ENCODE data around the gene RELN.

RELN gene

GRCh38 chr7:103805346-103805745 is 184.1 kb downstream of the RELN start:
- H3K36me3 ChIP-seq (ENCODE audit: control insufficient read depth, insufficient read depth, low read length): no peaks in the 10 kb centered on the region
- H3K27ac ChIP-seq (ENCODE audit: insufficient read depth, low read depth, low read length, poor library complexity, severe bottlenecking): no peak overlapping the region
- H3K9me3 ChIP-seq (ENCODE audit: control insufficient read depth, low read length): no peaks in the 10 kb centered on the region
- H3K27me3 ChIP-seq (ENCODE audit: control insufficient read depth, insufficient read depth, low read length, poor library complexity, severe bottlenecking): no peaks in the 10 kb centered on the region
- 100% methylated on average over 2 of the region's 2 CpGs; no CpG with 5 or more reads in 1 of the 2 experiments for WGBS, 2 experiments
- no peaks in the 10 kb centered on the region for H3K4me1 ChIP-seq (ENCODE audit: control insufficient read depth, insufficient read depth, low read length)
- no peak overlapping the region for H3K4me3 ChIP-seq (ENCODE audit: insufficient read depth, low read depth, low read length)

GRCh38 chr7:103803631-103804030 is 185.8 kb downstream of the RELN start:
- no peaks in the 10 kb centered on the region for H3K36me3 ChIP-seq (ENCODE audit: control insufficient read depth, insufficient read depth, low read length)
- H3K9me3 ChIP-seq (ENCODE audit: control insufficient read depth, low read length): no peaks in the 10 kb centered on the region
- WGBS, 2 experiments: 92 to 96% methylated on average over 1 of the region's 1 CpG
- H3K27me3 ChIP-seq (ENCODE audit: control insufficient read depth, insufficient read depth, low read length, poor library complexity, severe bottlenecking): no peaks in the 10 kb centered on the region
- H3K4me3 ChIP-seq (ENCODE audit: insufficient read depth, low read depth, low read length): no peak overlapping the region
- H3K4me1 ChIP-seq (ENCODE audit: control insufficient read depth, insufficient read depth, low read length): no peaks in the 10 kb centered on the region
- H3K27ac ChIP-seq (ENCODE audit: insufficient read depth, low read depth, low read length, poor library complexity, severe bottlenecking): no peak overlapping the region

DNA sequence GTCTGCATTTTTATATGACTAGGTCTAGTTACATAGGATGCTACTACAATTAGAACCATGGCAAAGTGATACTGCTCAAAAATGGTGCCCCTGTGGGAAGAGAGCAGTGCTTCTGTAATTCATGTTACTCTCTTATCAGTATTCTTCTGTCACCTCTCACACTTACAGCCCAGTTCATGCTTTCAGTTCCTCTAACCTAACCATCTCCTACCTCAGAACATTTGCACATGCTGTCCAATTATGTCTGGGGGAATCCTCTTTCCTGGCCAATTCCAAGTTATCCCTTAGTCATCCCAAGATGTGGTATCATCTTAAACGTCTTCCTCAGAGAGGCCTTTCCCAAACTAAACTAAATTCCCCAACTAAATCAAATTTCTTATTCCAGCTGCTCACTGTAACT is 190.2 kb downstream of the RELN start:
- no peaks in the 10 kb centered on the region for H3K4me1 ChIP-seq (ENCODE audit: control insufficient read depth, insufficient read depth, low read length)
- no peaks in the 10 kb centered on the region for H3K9me3 ChIP-seq (ENCODE audit: control insufficient read depth, low read length)
- H3K27me3 ChIP-seq (ENCODE audit: control insufficient read depth, insufficient read depth, low read length, poor library complexity, severe bottlenecking): no peaks in the 10 kb centered on the region
- H3K36me3 ChIP-seq (ENCODE audit: control insufficient read depth, insufficient read depth, low read length): no peaks in the 10 kb centered on the region
- 66 to 82% methylated on average over 1 of the region's 1 CpG for WGBS, 2 experiments
- H3K4me3 ChIP-seq (ENCODE audit: insufficient read depth, low read depth, low read length): no peak overlapping the region
- no peak overlapping the region for H3K27ac ChIP-seq (ENCODE audit: insufficient read depth, low read depth, low read length, poor library complexity, severe bottlenecking)

- no peaks in the 10 kb centered on the region for H3K9me3 ChIP-seq (ENCODE audit: control insufficient read depth, low read length)
- no peaks in the 10 kb centered on the region for H3K4me1 ChIP-seq (ENCODE audit: control insufficient read depth, insufficient read depth, low read length)
- no peaks in the 10 kb centered on the region for H3K27me3 ChIP-seq (ENCODE audit: control insufficient read depth, insufficient read depth, low read length, poor library complexity, severe bottlenecking)
- no peak overlapping the region for H3K27ac ChIP-seq (ENCODE audit: insufficient read depth, low read depth, low read length, poor library complexity, severe bottlenecking)
- H3K36me3 ChIP-seq (ENCODE audit: control insufficient read depth, insufficient read depth, low read length): no peaks in the 10 kb centered on the region
- 88 to 91% methylated on average over 2 to 3 of the region's 3 CpGs for WGBS, 2 experiments
- H3K4me3 ChIP-seq (ENCODE audit: insufficient read depth, low read depth, low read length): no peak overlapping the region
Measured at GRCh38 chr7:103797647-103798307, 191.7 kb downstream of the RELN start.

- no peaks in the 10 kb centered on the region for H3K4me1 ChIP-seq (ENCODE audit: control insufficient read depth, insufficient read depth, low read length)
- H3K9me3 ChIP-seq (ENCODE audit: control insufficient read depth, low read length): no peaks in the 10 kb centered on the region
- H3K36me3 ChIP-seq (ENCODE audit: control insufficient read depth, insufficient read depth, low read length): no peaks in the 10 kb centered on the region
- no peak overlapping the region for H3K27ac ChIP-seq (ENCODE audit: insufficient read depth, low read depth, low read length, poor library complexity, severe bottlenecking)
- H3K27me3 ChIP-seq (ENCODE audit: control insufficient read depth, insufficient read depth, low read length, poor library complexity, severe bottlenecking): no peaks in the 10 kb centered on the region
- no peak overlapping the region for H3K4me3 ChIP-seq (ENCODE audit: insufficient read depth, low read depth, low read length)
- 95 to 97% methylated on average over 7 of the region's 7 CpGs for WGBS, 2 experiments
Measured at GRCh38 chr7:103796327-103796962, 193.0 kb downstream of the RELN start.

- H3K27me3 ChIP-seq (ENCODE audit: control insufficient read depth, insufficient read depth, low read length, poor library complexity, severe bottlenecking): no peaks in the 10 kb centered on the region
- no peaks in the 10 kb centered on the region for H3K4me1 ChIP-seq (ENCODE audit: control insufficient read depth, insufficient read depth, low read length)
- no peaks in the 10 kb centered on the region for H3K36me3 ChIP-seq (ENCODE audit: control insufficient read depth, insufficient read depth, low read length)
- H3K9me3 ChIP-seq (ENCODE audit: control insufficient read depth, low read length): no peaks in the 10 kb centered on the region
- H3K4me3 ChIP-seq (ENCODE audit: insufficient read depth, low read depth, low read length): no peak overlapping the region
- no peak overlapping the region for H3K27ac ChIP-seq (ENCODE audit: insufficient read depth, low read depth, low read length, poor library complexity, severe bottlenecking)
Measured at GRCh38 chr7:103795787-103796186, 193.7 kb downstream of the RELN start.

- H3K4me1 ChIP-seq (ENCODE audit: control insufficient read depth, insufficient read depth, low read length): no peaks in the 10 kb centered on the region
Measured at GRCh38 chr7:103795107-103795506, 194.4 kb downstream of the RELN start.

DNA sequence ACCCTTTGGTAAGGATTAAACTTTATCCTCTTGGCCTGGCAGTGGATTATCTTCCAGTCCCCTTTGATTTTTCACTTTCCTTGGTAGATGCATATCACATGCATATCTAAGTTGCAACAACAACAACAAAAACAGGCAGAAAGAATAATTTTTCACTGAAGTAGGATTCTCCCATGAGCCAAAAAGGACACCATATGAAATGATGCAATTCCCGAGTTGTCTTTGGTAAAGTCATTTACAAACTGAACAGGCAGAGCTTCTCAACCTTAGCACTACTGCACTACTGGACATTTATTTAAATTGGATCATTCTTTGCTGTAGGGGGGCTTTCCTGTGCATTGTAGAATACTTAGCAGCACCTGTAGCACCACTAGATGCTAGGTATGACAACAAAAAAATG is 195.0 kb downstream of the RELN start:
- no peak overlapping the region for H3K27ac ChIP-seq (ENCODE audit: insufficient read depth, low read depth, low read length, poor library complexity, severe bottlenecking)
- no peaks in the 10 kb centered on the region for H3K9me3 ChIP-seq (ENCODE audit: control insufficient read depth, low read length)
- H3K27me3 ChIP-seq (ENCODE audit: control insufficient read depth, insufficient read depth, low read length, poor library complexity, severe bottlenecking): no peaks in the 10 kb centered on the region
- H3K36me3 ChIP-seq (ENCODE audit: control insufficient read depth, insufficient read depth, low read length): no peaks in the 10 kb centered on the region
- no peaks in the 10 kb centered on the region for H3K4me1 ChIP-seq (ENCODE audit: control insufficient read depth, insufficient read depth, low read length)
- WGBS, 2 experiments: 88 to 94% methylated on average over 1 of the region's 1 CpG
- H3K4me3 ChIP-seq (ENCODE audit: insufficient read depth, low read depth, low read length): no peak overlapping the region

More at GRCh38 chr7:103795107-103795506, 194.4 kb downstream of the RELN start:
- no peaks in the 10 kb centered on the region for H3K36me3 ChIP-seq (ENCODE audit: control insufficient read depth, insufficient read depth, low read length)
- H3K27ac ChIP-seq (ENCODE audit: insufficient read depth, low read depth, low read length, poor library complexity, severe bottlenecking): no peak overlapping the region
- H3K9me3 ChIP-seq (ENCODE audit: control insufficient read depth, low read length): no peaks in the 10 kb centered on the region
- WGBS, 2 experiments: 80% methylated on average over 1 of the region's 1 CpG
- H3K4me3 ChIP-seq (ENCODE audit: insufficient read depth, low read depth, low read length): no peak overlapping the region
- no peaks in the 10 kb centered on the region for H3K27me3 ChIP-seq (ENCODE audit: control insufficient read depth, insufficient read depth, low read length, poor library complexity, severe bottlenecking)

GRCh38 chr7:103793614-103794013 is 195.8 kb downstream of the RELN start:
- Histone ChIP-seq H3K9me3 (ENCODE audit: control insufficient read depth, low read length) (no peaks in the 10 kb centered on the region), H3K4me1 (ENCODE audit: control insufficient read depth, insufficient read depth, low read length) (no peaks in the 10 kb centered on the region), H3K36me3 (ENCODE audit: control insufficient read depth, insufficient read depth, low read length) (no peaks in the 10 kb centered on the region), H3K4me3 (ENCODE audit: insufficient read depth, low read depth, low read length) (no peak overlapping the region), H3K27ac (ENCODE audit: insufficient read depth, low read depth, low read length, poor library complexity, severe bottlenecking) (no peak overlapping the region), H3K27me3 (ENCODE audit: control insufficient read depth, insufficient read depth, low read length, poor library complexity, severe bottlenecking) (no peaks in the 10 kb centered on the region)
- 90% methylated on average over 5 of the region's 5 CpGs for WGBS, 2 experiments

DNA sequence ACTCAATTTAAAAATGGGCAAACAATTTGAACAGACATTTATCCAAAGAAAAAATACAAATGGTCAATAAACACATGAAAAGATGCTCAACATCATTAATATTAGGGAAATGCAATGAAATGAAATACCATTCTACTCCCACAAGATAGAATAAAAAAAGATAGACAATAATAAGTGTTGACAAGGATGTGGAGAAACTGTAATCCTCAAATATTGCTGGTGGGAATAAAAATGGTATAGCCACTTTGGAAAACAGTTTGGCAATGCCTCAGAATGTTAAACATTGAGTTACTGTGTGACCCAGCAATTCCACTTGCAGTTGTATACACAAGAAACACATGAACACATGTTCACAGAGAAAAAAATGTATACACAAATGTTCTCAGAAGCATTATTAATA is 197.6 kb downstream of the RELN start:
- Histone ChIP-seq H3K9me3 (ENCODE audit: control insufficient read depth, low read length) (no peaks in the 10 kb centered on the region), H3K27me3 (ENCODE audit: control insufficient read depth, insufficient read depth, low read length, poor library complexity, severe bottlenecking) (no peaks in the 10 kb centered on the region), H3K4me3 (ENCODE audit: insufficient read depth, low read depth, low read length) (no peak overlapping the region), H3K36me3 (ENCODE audit: control insufficient read depth, insufficient read depth, low read length) (no peaks in the 10 kb centered on the region), H3K4me1 (ENCODE audit: control insufficient read depth, insufficient read depth, low read length) (no peaks in the 10 kb centered on the region), H3K27ac (ENCODE audit: insufficient read depth, low read depth, low read length, poor library complexity, severe bottlenecking) (no peak overlapping the region)
